SIG-M5 treated with dmso at 0.1 percent for 504 hours (cell line): ENCODE results near the gene EPO.

Source experiments
- DNase-seq: peaks from one replicate; lab custom pipeline; 2025; ENCODE audit not compliant: unreplicated experiment; lab: John Stamatoyannopoulos, UW

The EPO gene

GRCh38 chr7:100682991-100683658, 37.1 kb upstream of the EPO start:
- DNase-seq = no peak

GRCh38 chr7:100683659-100684533, 36.4 kb upstream of the EPO start:
- no peak for DNase-seq

- no peak for DNase-seq
Observed at GRCh38 chr7:100684534-100685042, 35.7 kb upstream of the EPO start.

- DNase-seq = no peak
Observed at GRCh38 chr7:100685049-100685605, 35.1 kb upstream of the EPO start.

- DNase-seq = no peak
Observed at GRCh38 chr7:100685631-100686145, 34.6 kb upstream of the EPO start.

GRCh38 chr7:100686201-100686821, 34.0 kb upstream of the EPO start:
- DNase-seq = no peak

GRCh38 chr7:100686822-100687211, 33.5 kb upstream of the EPO start:
- DNase-seq = no peak

GRCh38 chr7:100687261-100687660, 33.0 kb upstream of the EPO start:
- no peak for DNase-seq

- no peak for DNase-seq
Observed at GRCh38 chr7:100687751-100688300, 32.4 kb upstream of the EPO start.

GRCh38 chr7:100688326-100688860, 31.9 kb upstream of the EPO start:
- DNase-seq = no peak

- DNase-seq = no peak
Observed at GRCh38 chr7:100689230-100690135, 30.8 kb upstream of the EPO start.

GRCh38 chr7:100691676-100692577, 28.3 kb upstream of the EPO start:
- DNase-seq = peak; percentile 77

- no peak for DNase-seq
Observed at GRCh38 chr7:100692578-100692961, 27.7 kb upstream of the EPO start.

GRCh38 chr7:100693312-100694097, 26.8 kb upstream of the EPO start:
- no peak for DNase-seq

GRCh38 chr7:100694098-100694745, 26.0 kb upstream of the EPO start, which contains the start of gene GIGYF1:
TSS of gene GIGYF1 (minus strand) at chr7:100694250. CDS start at chr7:100688238, 6,012 bp downstream.
- peak; percentile 36 for DNase-seq

GRCh38 chr7:100696123-100696521, 24.1 kb upstream of the EPO start:
- DNase-seq = no peak

GRCh38 chr7:100699018-100699417, 21.2 kb upstream of the EPO start:
- DNase-seq = no peak
